Endodermal cell (in vitro differentiated cells): ENCODE results near the gene TMPRSS9. TPM values are rescaled to one million over a fixed set of nuclear protein-coding genes. Genes with fewer than 3 reads are reported as not detected.

Experiments used
- DNase-seq: peaks from one replicate; pipeline ENCODE4 v3.0.0-alpha.2; 2017
- H3K27ac ChIP-seq: 2 replicates; pipeline ENCODE4 v1.5.1; 2013; ENCODE audit warnings: mild to moderate bottlenecking, low read depth, low read length, moderate library complexity
- H3K27me3 ChIP-seq: 2 replicates; pipeline ENCODE4 v1.6.1; 2013; ENCODE audit warnings: mild to moderate bottlenecking, low read length, moderate library complexity; ENCODE audit not compliant: insufficient read depth, control insufficient read depth, poor library complexity, severe bottlenecking
- H3K36me3 ChIP-seq: 2 replicates; pipeline ENCODE4 v1.7.0; 2013; ENCODE audit warnings: mild to moderate bottlenecking, low read length, moderate library complexity; ENCODE audit not compliant: control insufficient read depth, insufficient read depth
- H3K4me1 ChIP-seq: one replicate; pipeline ENCODE4 v1.7.0; 2013; ENCODE audit warnings: low read length; ENCODE audit not compliant: control insufficient read depth, insufficient read depth
- H3K4me3 ChIP-seq: 2 replicates; pipeline ENCODE4 v1.5.1; 2013; ENCODE audit warnings: mild to moderate bottlenecking, low read length, moderate library complexity
- H3K9ac ChIP-seq: 2 replicates; pipeline ENCODE4 v1.6.1; 2013; ENCODE audit warnings: mild to moderate bottlenecking, low read length, moderate library complexity; ENCODE audit not compliant: poor library complexity, severe bottlenecking; ENCODE audit errors: extremely low read depth
- H3K9me3 ChIP-seq: 2 replicates; pipeline ENCODE4 v1.6.1; 2013; ENCODE audit warnings: mild to moderate bottlenecking, low read length, moderate library complexity; ENCODE audit not compliant: control insufficient read depth
- H3K27ac Mint-ChIP-seq: 2 replicates; pipeline ENCODE4 v1.8.0; 2020; ENCODE audit warnings: mixed read lengths
- H3K27me3 Mint-ChIP-seq: 2 replicates; pipeline ENCODE4 v1.8.0; 2021; ENCODE audit warnings: mild to moderate bottlenecking, mixed read lengths; ENCODE audit not compliant: insufficient read depth
- H3K36me3 Mint-ChIP-seq: 2 replicates; pipeline ENCODE4 v1.8.0; 2020; ENCODE audit warnings: low read depth, mixed read lengths
- H3K4me1 Mint-ChIP-seq: 2 replicates; pipeline ENCODE4 v1.8.0; 2020; ENCODE audit warnings: mixed read lengths
- H3K4me3 Mint-ChIP-seq: 2 replicates; pipeline ENCODE4 v1.8.0; 2020; ENCODE audit warnings: mild to moderate bottlenecking, moderate library complexity, mixed read lengths
- H3K9me3 Mint-ChIP-seq: 2 replicates; pipeline ENCODE4 v1.8.0; 2020; ENCODE audit warnings: mild to moderate bottlenecking, mixed read lengths
- CTCF ChIP-seq: fragments of 200-600 bp; sonication (generic); conservative IDR thresholded peaks from 2 replicates; pipeline ENCODE4 v1.5.0; 2021; ENCODE audit warnings: antibody characterized with exemption, mild to moderate bottlenecking
- WGBS, 2 experiments: methylation state at CpG; one replicate each; pipeline versions ENCODE4 v1.1.5 to v1.1.7; 2013; ENCODE audit warnings: missing lambda C conversion rate in 2 of 2, mixed read lengths in 1 of 2; ENCODE audit not compliant: insufficient coverage in 1 of 2, insufficient read length in 1 of 2; 5-methylcytosine and 5-hydroxymethylcytosine counted together
- total RNA-seq, 2 donors: library from RNA; stranded (reverse); fragmentation: NEBNext Ultra II Directional in 1 of 2; extraction: Animal tissue kit (Norgen Biotek cat#: 25700) in 1 of 2; gene quantifications; 2 replicates in 1 of 2; 3 replicates in 1 of 2; pipeline ENCODE4 v1.2.1, GENCODE V29; 2021

TMPRSS9 gene
- total RNA-seq, 2 donors from 2014 or later = 0.73 to 1.2 TPM

DNA sequence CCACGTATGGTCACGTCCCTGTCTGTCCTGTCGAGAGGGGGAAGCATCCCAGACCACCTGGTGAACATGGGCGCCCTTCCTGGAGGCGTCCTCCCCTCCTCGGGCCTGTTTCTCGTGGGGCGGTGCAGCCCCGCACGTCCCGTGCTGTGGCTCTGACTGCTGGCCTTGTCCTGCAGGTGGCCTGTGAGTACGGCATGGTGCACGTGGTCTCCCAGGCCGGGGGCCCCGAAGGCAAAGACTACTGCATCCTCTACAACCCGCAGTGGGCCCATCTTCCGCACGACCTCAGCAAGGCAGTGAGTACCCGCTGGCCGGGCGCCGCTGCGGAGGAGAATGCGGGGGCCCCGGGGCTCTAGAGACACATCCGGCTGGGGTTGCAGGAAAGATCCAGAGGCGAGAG, 25.6 kb upstream of the TMPRSS9 start:
- Histone ChIP-seq H3K9ac (no peak overlapping the region), H3K27me3 (no peaks in the 10 kb centered on the region), H3K27ac (no peak overlapping the region), H3K4me1 (peaks cover 4% of the 10 kb centered on the region), H3K36me3 (peaks cover 18% of the 10 kb centered on the region), H3K4me3 (no peak overlapping the region), H3K9me3 (no peaks in the 10 kb centered on the region)
- peaks cover 19% of the 10 kb centered on the region for H3K4me1 Mint-ChIP-seq
- DNase-seq = no peak
- 95 to 96% methylated on average over 15 to 27 of the region's 27 CpGs for WGBS, 2 experiments
- H3K36me3 Mint-ChIP-seq = peaks cover 20% of the 10 kb centered on the region
- no peak overlapping the region for H3K27ac Mint-ChIP-seq
- TF ChIP-seq CTCF = no peak
- no peak overlapping the region for H3K4me3 Mint-ChIP-seq
- peaks cover 8% of the 10 kb centered on the region for H3K9me3 Mint-ChIP-seq
- H3K27me3 Mint-ChIP-seq = no peaks in the 10 kb centered on the region

DNA sequence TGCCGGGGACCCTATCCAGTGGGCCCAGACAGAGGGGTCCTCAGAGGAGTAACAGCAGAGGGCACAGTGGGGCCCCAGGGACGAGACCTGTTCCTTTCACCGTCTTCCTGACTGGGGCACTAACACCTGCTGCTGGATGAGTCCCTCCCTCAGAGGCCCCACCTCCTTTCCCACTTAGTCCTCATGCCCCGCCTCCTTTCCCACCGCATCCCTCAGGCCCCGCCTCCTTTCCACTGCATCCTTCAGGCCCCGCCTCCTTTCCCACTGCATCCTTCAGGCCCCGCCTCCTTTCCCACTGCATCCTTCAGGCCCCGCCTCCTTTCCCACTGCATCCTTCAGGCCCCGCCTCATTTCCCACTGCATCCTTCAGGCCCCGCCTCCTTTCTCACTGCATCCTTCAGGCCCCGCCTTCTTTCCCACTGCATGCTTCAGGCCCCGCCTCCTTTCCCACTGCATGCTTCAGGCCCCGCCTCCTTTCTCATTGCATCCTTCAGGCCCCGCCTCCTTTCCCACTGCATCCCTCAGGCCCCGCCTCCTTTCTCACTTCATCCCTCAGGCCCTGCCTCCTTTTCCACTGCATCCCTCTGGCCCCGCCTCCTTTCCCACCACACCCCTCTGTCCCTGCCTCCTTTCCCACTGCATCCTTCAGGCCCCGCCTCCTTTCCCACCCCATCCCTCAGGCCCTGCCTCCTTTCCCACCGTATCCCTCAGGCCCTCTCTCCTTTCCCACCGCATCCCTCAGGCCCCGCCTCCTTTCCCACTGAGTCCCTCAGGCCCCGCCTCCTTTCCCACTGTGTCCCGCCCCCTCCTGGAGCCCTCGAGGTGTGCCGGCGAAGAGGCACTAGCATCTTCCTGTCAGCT, 24.8 kb upstream of the TMPRSS9 start:
- no peaks in the 10 kb centered on the region for H3K27me3 ChIP-seq
- peaks cover 18% of the 10 kb centered on the region for H3K36me3 ChIP-seq
- no peak overlapping the region for H3K27ac Mint-ChIP-seq
- H3K4me1 ChIP-seq = peaks cover 4% of the 10 kb centered on the region
- H3K9me3 Mint-ChIP-seq = peaks cover 8% of the 10 kb centered on the region
- no peak overlapping the region for H3K4me3 Mint-ChIP-seq
- H3K27ac ChIP-seq = no peak overlapping the region
- no peak overlapping the region for H3K9ac ChIP-seq
- H3K4me1 Mint-ChIP-seq = peaks cover 13% of the 10 kb centered on the region
- DNase-seq = no peak
- 91 to 93% methylated on average over 17 to 26 of the region's 26 CpGs for WGBS, 2 experiments
- H3K9me3 ChIP-seq = no peaks in the 10 kb centered on the region
- no peaks in the 10 kb centered on the region for H3K27me3 Mint-ChIP-seq
- peaks cover 20% of the 10 kb centered on the region for H3K36me3 Mint-ChIP-seq
- H3K4me3 ChIP-seq = no peak overlapping the region
- TF ChIP-seq CTCF = no peak

DNA sequence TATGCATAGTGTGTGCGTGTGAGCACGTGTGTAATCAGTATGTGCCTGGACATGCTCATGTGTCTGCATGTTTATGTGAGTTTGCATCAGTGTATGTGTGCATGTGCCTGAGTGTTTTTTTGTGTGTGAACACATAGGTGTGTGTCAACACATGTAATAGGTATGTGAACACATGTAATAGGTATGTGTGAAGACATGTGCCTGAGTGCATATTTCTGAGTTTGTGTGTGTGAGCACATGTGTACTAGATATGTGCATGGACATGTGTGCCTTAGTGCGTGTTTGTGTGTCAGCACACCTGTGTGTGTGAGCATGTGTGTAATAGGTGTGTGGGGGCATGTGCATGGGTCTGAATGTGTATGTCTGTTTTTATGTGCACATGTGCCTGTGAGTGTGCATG, 24.2 kb upstream of the TMPRSS9 start:
- Mint-ChIP-seq H3K4me3 (no peak overlapping the region), H3K9me3 (peaks cover 8% of the 10 kb centered on the region), H3K27ac (no peak overlapping the region)

More for the DNA sequence above, 24.2 kb upstream of the TMPRSS9 start:
- Histone ChIP-seq H3K4me3 (no peak overlapping the region), H3K9me3 (no peaks in the 10 kb centered on the region), H3K27me3 (no peaks in the 10 kb centered on the region), H3K36me3 (peaks cover 18% of the 10 kb centered on the region), H3K9ac (no peak overlapping the region), H3K27ac (no peak overlapping the region), H3K4me1 (peaks cover 1% of the 10 kb centered on the region)
- WGBS, 2 experiments = 94 to 98% methylated on average over 3 of the region's 3 CpGs
- Mint-ChIP-seq H3K27me3 (no peaks in the 10 kb centered on the region), H3K36me3 (peaks cover 20% of the 10 kb centered on the region), H3K4me1 (peaks cover 7% of the 10 kb centered on the region)
- TF ChIP-seq CTCF = no peak
- no peak for DNase-seq
